Chondrocyte (in vitro differentiated cells): ENCODE results near the gene PPDPF. TPM values are rescaled to one million over a fixed set of nuclear protein-coding genes. Genes with fewer than 3 reads are reported as not detected.

Source experiments
- DNase-seq: peaks from one replicate; pipeline ENCODE4 v3.0.0; 2021; ENCODE audit warnings: mixed read lengths, low spot score
- H3K27ac Mint-ChIP-seq: one replicate; pipeline ENCODE4 v1.8.0; 2021; ENCODE audit warnings: mild to moderate bottlenecking, moderate library complexity, mixed read lengths; ENCODE audit not compliant: unreplicated experiment
- H3K27me3 Mint-ChIP-seq: 2 replicates; pipeline ENCODE4 v1.8.0; 2021; ENCODE audit warnings: low read depth, mixed read lengths
- H3K36me3 Mint-ChIP-seq: 2 replicates; pipeline ENCODE4 v1.8.0; 2021; ENCODE audit warnings: low read depth, mixed read lengths
- H3K4me1 Mint-ChIP-seq: 2 replicates; pipeline ENCODE4 v1.8.0; 2021; ENCODE audit warnings: low read depth, mild to moderate bottlenecking, mixed read lengths
- H3K4me3 Mint-ChIP-seq: one replicate; pipeline ENCODE4 v1.8.0; 2021; ENCODE audit warnings: mild to moderate bottlenecking, moderate library complexity, mixed read lengths; ENCODE audit not compliant: unreplicated experiment
- H3K9me3 Mint-ChIP-seq: 2 replicates; pipeline ENCODE4 v1.8.0; 2021; ENCODE audit warnings: low read depth, mixed read lengths
- CTCF ChIP-seq: fragments of 200-600 bp; sonication (generic); IDR thresholded peaks from 2 replicates; pipeline ENCODE4 v1.5.0; 2021; ENCODE audit warnings: antibody characterized with exemption, mild to moderate bottlenecking, moderate library complexity
- total RNA-seq: library from RNA; stranded (reverse); gene quantifications from 3 replicates; pipeline ENCODE4 v1.2.1, GENCODE V29; 2021

PPDPF gene
- total RNA-seq, 1 donor from 2014 or later = 261 TPM

GRCh38 chr20:63545814-63546213 lies 25.2 kb downstream of the PPDPF start:
- H3K4me3 Mint-ChIP-seq = no peak overlapping the region
- H3K27ac Mint-ChIP-seq = no peak overlapping the region
- no peaks in the 10 kb centered on the region for H3K36me3 Mint-ChIP-seq
- no peak for DNase-seq
- H3K9me3 Mint-ChIP-seq = no peaks in the 10 kb centered on the region
- peaks cover 10% of the 10 kb centered on the region for H3K27me3 Mint-ChIP-seq
- H3K4me1 Mint-ChIP-seq = no peaks in the 10 kb centered on the region
- no peak for TF ChIP-seq CTCF

GRCh38 chr20:63546256-63546955 lies 25.8 kb downstream of the PPDPF start:
- Mint-ChIP-seq H3K27ac (no peak overlapping the region), H3K4me1 (no peaks in the 10 kb centered on the region), H3K36me3 (no peaks in the 10 kb centered on the region), H3K9me3 (no peaks in the 10 kb centered on the region), H3K27me3 (peaks cover 10% of the 10 kb centered on the region), H3K4me3 (no peak overlapping the region)
- TF ChIP-seq CTCF = no peak
- no peak for DNase-seq

GRCh38 chr20:63546956-63547724 lies 26.6 kb downstream of the PPDPF start:
- no peak overlapping the region for H3K27ac Mint-ChIP-seq
- H3K4me3 Mint-ChIP-seq = no peak overlapping the region
- no peaks in the 10 kb centered on the region for H3K9me3 Mint-ChIP-seq
- no peak for TF ChIP-seq CTCF
- H3K4me1 Mint-ChIP-seq = no peaks in the 10 kb centered on the region
- DNase-seq = no peak
- H3K27me3 Mint-ChIP-seq = peaks cover 10% of the 10 kb centered on the region
- no peaks in the 10 kb centered on the region for H3K36me3 Mint-ChIP-seq

GRCh38 chr20:63547725-63548480 lies 27.3 kb downstream of the PPDPF start, which contains the start of gene SRMS:
Gene SRMS, minus strand, starts transcription at chr20:63547749. Its CDS starts 286 bp downstream, at chr20:63547463.
- Mint-ChIP-seq H3K4me1 (no peaks in the 10 kb centered on the region), H3K4me3 (no peak within 1 kb of the TSS), H3K9me3 (no peaks in the 10 kb centered on the region), H3K36me3 (no peaks in the 10 kb centered on the region), H3K27me3 (peaks cover 10% of the 10 kb centered on the region), H3K27ac (no peak within 1 kb of the TSS)
- TF ChIP-seq CTCF = no peak
- DNase-seq = no peak

GRCh38 chr20:63548542-63548941 lies 28.0 kb downstream of the PPDPF start:
- no peaks in the 10 kb centered on the region for H3K36me3 Mint-ChIP-seq
- no peaks in the 10 kb centered on the region for H3K4me1 Mint-ChIP-seq
- no peak for DNase-seq
- H3K9me3 Mint-ChIP-seq = no peaks in the 10 kb centered on the region
- H3K27me3 Mint-ChIP-seq = peaks cover 10% of the 10 kb centered on the region
- no peak overlapping the region for H3K27ac Mint-ChIP-seq
- TF ChIP-seq CTCF = no peak
- H3K4me3 Mint-ChIP-seq = no peak overlapping the region
